ENCODE measurements around the gene C22orf31. TPM values are rescaled to one million over a fixed set of nuclear protein-coding genes. Genes with fewer than 3 reads are reported as not detected.

C22orf31 gene
- total RNA-seq, 2 donors from 2014 or later = not detected

DNA sequence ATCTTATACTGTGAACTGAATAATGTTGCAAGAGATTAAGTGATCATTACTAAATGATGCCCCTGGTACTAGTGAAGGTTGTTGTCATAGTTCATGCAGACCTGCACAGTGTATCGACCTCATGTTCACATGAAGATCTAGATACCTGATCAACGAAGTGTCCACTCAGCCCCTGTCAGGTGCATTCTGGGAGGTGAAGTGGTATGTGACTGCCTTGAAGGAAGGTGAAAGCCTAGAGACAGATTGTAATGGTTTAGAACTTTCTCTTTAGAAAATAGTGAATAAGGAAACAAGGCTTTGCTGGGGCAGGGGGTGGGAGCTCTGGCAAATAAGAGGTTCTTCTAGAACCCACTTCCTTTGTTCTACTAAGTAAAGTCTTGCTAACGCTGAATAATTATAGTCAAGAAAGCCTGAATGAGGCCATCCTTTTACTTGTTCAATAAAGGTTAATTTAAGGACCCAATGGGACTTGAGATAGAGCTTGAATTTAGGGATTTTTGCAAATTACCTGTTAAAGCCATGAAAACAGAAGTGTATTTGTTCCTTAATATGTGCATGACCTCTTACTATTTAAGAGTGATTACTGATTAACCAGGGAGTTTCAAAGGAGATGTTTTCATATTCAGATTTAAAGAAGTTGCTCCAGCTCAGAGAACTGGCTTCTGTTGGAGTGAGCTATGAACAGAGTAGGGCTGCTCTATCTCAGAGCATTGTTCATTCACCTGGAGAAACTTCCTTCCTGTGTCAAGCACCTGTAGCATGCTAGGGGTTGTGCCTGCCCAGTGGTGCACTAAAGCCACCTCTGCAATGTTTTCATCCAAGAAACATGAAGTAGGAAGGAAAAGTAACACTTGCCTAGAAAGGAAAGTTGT lies 45.3 kb downstream of the C22orf31 start:
- H3K4me3 ChIP-seq = no peak overlapping the region
- H3K4me1 ChIP-seq = peaks cover 0 to 16% of the 10 kb centered on the region in 2 donors
- TF ChIP-seq, protein P1, sequence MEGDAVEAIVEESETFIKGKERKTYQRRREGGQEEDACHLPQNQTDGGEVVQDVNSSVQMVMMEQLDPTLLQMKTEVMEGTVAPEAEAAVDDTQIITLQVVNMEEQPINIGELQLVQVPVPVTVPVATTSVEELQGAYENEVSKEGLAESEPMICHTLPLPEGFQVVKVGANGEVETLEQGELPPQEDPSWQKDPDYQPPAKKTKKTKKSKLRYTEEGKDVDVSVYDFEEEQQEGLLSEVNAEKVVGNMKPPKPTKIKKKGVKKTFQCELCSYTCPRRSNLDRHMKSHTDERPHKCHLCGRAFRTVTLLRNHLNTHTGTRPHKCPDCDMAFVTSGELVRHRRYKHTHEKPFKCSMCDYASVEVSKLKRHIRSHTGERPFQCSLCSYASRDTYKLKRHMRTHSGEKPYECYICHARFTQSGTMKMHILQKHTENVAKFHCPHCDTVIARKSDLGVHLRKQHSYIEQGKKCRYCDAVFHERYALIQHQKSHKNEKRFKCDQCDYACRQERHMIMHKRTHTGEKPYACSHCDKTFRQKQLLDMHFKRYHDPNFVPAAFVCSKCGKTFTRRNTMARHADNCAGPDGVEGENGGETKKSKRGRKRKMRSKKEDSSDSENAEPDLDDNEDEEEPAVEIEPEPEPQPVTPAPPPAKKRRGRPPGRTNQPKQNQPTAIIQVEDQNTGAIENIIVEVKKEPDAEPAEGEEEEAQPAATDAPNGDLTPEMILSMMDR (IDR thresholded peaks at IDR 0.05) = no peak
- H3K27me3 ChIP-seq = no peaks in the 10 kb centered on the region
- DNase-seq (ENCODE audit: low spot score) = no peak
- H3K9me3 ChIP-seq = no peaks in the 10 kb centered on the region
- no peaks in the 10 kb centered on the region for H3K36me3 ChIP-seq
- no peak overlapping the region for H3K27ac ChIP-seq

DNA sequence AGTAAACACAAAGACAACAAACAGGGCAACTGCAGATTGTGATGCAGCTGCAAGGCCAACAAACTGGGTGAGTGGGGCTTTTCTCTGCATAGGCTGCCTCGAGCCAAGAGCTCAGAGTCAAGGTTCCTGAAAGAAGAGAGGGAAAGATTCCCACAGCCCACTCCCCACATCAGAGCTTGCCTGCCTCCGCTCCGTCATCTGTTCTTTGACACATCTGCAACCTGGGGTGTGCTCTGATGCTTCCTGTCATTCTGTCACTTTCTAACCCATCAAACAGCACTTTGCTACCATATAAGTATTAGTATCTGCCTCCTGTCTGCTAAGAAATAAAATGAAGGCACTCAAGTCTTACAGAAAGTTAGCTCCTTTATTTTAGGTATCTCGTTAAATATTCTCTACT lies 46.9 kb downstream of the C22orf31 start:
- TF ChIP-seq, protein P1 (IDR thresholded peaks at IDR 0.05) = no peak
- Histone ChIP-seq H3K4me3 (no peak overlapping the region), H3K27me3 (no peaks in the 10 kb centered on the region), H3K4me1 (peaks cover 0 to 20% of the 10 kb centered on the region in 2 donors), H3K27ac (no peak overlapping the region), H3K9me3 (no peaks in the 10 kb centered on the region), H3K36me3 (no peaks in the 10 kb centered on the region)
- DNase-seq (ENCODE audit: low spot score) = no peak

DNA sequence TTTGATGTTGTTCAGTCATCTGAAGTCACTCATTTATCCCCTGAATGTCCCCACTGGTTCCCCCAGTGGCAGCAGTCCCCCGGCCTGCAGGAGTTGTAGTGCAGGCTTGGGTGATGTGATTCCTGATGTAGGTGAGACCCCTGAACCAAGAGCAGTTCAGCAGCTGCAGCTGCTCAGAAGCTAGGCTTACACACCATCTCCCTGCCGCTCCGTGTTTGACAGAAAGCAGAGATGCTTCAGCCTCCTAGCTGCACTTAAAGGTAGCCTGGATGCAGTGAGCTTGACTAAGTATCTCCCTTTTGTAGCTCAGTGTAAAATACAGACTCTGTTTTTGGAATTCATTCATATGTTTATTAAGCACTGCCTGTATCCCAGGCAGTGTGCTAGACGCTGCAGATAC lies 47.3 kb downstream of the C22orf31 start:
- Histone ChIP-seq H3K9me3 (no peaks in the 10 kb centered on the region), H3K4me1 (peaks cover 0 to 20% of the 10 kb centered on the region in 2 donors), H3K36me3 (no peaks in the 10 kb centered on the region), H3K4me3 (no peak overlapping the region), H3K27ac (no peak overlapping the region), H3K27me3 (no peaks in the 10 kb centered on the region)
- DNase-seq (ENCODE audit: low spot score) = no peak
- TF ChIP-seq, protein P1 (IDR thresholded peaks at IDR 0.05) = no peak

DNA sequence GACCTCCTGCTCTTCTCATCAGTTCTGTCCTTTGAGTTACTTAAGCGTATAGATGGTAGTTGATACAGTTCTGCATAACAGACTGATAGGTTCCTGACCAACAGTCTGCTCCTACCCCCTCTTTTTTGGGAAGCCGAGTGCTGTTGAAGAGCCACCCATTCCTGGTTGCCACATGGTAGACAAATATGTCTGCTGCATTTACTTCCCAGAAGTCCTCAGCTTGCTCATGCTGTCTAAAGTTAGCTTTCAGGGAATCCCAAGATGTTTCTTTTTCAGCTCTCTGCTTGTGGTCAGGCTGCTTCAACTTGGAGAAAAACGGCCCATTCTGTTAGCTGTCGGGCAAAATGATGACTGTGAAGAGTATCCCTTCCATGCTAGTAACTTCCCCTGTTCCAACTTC lies 48.7 kb downstream of the C22orf31 start:
- Histone ChIP-seq H3K9me3 (no peaks in the 10 kb centered on the region), H3K4me3 (no peak overlapping the region), H3K4me1 (peaks cover 0 to 20% of the 10 kb centered on the region in 2 donors), H3K27ac (no peak overlapping the region), H3K27me3 (no peaks in the 10 kb centered on the region), H3K36me3 (no peaks in the 10 kb centered on the region)
- TF ChIP-seq, protein P1 (IDR thresholded peaks at IDR 0.05) = no peak
- DNase-seq (ENCODE audit: low spot score) = no peak

DNA sequence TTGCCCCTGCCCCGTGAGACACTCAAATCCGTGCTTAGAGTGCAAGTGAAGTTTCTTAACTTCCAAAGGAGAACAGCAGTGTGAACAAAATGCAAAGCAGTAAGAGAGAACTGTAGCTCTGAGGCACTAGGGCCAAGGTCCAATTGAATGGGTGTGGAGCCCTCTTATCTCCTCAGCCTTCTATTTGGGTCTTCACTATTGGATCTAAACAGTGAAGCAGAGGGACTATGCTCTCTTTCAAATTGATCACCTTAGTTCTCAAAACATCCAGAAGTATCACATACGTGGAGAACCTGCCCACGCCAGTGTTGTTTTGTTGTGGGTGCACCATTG lies 49.6 kb downstream of the C22orf31 start:
- no peak overlapping the region for H3K27ac ChIP-seq
- TF ChIP-seq, protein P1 (IDR thresholded peaks at IDR 0.05) = no peak
- H3K4me1 ChIP-seq = peaks cover 0 to 20% of the 10 kb centered on the region in 2 donors
- H3K27me3 ChIP-seq = no peaks in the 10 kb centered on the region
- no peaks in the 10 kb centered on the region for H3K36me3 ChIP-seq
- H3K4me3 ChIP-seq = no peak overlapping the region
- DNase-seq (ENCODE audit: low spot score) = no peak
- no peaks in the 10 kb centered on the region for H3K9me3 ChIP-seq
